RPMI8226 (cell line): Measurements from ENCODE around the gene C1QTNF1.

Experiments used
- DNase-seq: peaks from one replicate; pipeline ENCODE4 v3.0.0-alpha.2; 2015

The C1QTNF1 gene, protein sequence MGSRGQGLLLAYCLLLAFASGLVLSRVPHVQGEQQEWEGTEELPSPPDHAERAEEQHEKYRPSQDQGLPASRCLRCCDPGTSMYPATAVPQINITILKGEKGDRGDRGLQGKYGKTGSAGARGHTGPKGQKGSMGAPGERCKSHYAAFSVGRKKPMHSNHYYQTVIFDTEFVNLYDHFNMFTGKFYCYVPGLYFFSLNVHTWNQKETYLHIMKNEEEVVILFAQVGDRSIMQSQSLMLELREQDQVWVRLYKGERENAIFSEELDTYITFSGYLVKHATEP

DNA sequence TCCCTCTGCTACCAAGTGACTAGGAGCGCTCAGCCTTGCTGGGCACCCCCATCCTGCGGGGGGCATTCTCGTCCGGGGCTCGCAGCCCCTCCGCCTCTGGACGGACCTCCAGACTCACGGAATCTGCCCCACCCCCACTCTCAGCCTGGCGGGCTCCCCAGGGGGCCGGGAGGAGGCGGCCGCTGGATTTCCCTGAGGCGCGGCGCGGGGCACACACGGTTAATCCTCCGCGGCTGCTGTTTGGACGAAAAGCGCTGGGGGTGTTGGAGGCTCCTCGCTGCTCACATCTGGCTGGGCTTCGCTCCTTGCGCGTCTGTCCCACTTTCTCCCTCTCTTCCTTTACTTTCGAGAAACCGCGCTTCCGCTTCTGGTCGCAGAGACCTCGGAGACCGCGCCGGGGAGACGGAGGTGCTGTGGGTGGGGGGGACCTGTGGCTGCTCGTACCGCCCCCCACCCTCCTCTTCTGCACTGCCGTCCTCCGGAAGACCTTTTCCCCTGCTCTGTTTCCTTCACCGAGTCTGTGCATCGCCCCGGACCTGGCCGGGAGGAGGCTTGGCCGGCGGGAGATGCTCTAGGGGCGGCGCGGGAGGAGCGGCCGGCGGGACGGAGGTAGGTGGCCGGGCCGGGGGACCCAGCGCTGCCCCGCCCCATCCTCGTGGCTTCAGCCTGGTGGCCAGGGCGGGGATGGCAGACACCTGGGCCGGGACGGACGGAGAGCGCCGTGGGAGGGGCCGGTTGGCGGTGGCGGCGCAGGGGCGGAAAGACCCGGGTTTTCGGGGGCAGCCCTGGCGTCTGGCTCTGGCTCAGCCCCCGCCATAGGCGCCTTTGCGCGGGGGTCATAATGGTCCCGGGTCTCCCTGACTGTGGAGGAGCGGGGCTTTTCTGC, at the start of gene C1QTNF1:
TSS of gene C1QTNF1 (plus strand) at position 284 of the 886 bp plus-strand sequence. CDS start 19,800 bp downstream, outside the sequence.
- peak; percentile 67 for DNase-seq

DNA sequence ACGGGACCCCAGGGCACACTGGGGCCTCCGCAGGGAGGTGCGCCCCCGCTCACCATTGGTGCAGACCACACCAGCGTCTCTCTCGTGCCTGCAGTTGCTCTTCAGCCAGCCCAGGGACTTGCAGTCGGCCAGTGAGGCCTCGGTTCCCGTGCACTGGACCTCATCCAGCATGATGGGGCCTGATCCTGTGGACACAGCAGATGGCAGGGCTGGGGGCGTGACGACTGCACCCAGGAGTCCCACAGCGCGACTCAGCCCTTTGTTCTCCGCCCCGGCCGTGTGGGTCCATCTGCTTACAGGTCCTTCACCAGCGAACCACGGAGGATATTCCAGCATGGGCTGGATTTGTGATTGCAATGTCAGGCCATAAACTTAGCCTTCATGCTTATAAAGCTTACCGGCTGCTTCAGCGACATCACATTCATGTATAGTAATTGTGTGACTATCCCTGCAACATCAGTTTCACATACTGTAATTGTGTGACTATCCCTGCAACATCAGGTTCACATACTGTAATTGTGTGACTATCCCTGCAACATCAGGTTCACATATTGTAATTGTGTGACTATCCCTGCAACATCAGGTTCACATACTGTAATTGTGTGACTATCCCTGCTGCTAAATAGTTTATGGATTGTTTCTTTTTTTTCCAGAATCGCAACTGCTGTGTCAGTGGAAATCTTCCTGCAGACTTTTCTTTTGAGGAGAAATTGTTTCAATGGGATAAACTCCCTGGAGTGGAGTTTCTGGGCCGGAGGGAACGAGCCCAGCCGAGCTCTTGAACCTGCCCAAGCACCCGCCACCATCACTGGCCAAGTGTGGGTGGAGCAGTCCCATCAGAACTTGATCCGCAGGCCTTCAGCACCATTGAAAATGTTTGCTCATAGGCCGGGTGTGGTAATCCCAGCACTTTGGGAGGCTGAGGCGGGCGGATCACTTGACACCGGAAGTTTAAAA, 49.1 kb upstream of the C1QTNF1 start:
- peak; percentile 29 for DNase-seq

DNA sequence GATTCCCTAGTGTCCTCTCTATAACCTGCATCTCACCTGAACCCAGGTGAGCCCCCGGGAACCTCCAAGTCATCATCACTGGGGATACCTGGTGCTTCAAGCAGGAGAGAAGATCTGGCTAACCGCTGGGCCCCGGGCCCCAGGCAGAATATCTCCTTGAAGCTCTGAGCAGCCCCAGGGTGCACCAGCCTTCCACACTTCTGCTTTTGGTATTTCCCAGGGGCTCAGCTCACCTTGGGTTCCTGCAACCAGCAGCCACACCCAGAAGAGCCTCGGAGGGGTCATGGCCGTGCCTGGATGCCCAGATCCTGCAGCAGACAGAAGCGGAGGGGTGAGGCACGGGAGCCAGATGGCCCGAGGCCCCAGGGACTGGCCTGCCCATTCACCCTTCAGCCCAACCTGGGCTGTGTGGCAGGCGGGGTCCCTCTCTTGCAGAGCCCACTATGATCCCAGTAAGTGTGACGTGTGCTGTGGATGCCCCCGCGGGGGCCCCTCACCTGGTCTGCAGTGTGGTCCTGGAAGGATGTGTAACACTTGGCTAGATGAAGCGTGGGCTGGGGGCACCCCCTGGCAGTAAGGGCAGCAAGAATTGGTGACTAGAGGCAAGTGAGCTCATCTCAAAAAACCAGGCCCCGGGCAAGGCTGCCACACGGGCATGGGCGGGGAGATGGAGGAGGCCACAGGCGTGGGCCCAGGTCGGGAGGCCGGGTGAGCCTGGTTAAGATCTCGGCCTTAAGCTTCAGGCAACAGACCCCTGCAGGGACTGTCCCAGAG, 46.9 kb upstream of the C1QTNF1 start:
- peak; percentile 26 for DNase-seq

DNA sequence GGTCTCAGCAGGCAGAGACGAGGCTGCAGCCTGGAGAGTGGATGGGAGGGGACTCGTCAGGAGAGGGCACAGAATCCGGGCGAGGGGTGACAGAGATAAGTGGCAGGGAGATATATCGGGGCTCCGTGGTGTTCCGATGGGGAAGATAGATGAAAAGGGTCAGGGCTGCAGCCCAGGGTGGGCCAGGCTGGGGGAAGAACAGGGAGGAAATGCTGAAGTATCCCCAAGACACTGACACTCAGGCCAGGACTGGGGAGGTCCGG, 46.4 kb upstream of the C1QTNF1 start:
- no peak for DNase-seq

DNA sequence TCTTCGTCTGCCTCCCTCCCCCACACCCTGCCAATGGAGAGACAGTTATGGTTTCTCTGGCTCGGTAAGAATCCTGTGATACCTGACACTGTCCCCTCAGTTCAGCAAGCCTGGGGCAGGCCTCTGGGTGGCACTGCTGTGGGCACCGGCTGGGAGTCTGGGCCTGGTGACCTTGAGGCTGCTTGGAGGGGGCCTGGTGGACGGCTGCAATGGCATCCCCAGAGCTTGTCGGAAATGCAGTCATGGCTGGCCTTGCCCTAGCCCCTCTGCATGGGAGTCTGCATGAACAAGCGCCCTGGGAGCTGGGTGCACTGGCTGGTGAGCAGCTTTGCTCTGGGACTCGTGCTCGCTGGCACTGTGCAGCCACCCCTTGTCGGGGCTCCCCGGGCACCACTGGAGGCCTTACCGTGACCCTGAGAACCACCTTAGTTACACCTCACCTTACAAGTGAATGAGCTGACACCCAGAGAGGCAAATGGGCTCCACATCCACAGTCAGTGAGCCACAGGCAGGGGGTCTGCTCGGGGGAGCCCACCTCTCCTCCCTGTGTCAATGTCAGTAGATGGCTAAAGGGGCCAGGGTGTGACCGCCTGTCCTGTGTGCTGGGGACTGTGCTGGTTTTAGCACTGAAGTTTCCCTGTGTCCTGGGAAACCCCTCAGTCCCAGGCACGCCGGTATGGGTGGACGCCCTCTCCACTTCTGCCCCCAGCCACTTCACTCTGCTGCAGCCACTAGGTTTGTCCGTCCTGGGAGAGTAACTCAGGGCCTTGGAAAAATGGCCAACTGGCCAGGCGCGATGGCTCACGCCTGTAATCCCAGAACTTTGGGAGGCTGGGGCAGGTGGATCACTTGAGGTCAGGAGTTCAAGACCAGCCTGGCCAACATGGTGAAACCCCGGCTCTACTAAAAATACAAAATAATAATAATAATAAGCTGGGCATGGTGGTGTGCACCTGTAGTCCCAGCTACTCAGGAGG, 45.7 kb upstream of the C1QTNF1 start:
- no peak for DNase-seq

DNA sequence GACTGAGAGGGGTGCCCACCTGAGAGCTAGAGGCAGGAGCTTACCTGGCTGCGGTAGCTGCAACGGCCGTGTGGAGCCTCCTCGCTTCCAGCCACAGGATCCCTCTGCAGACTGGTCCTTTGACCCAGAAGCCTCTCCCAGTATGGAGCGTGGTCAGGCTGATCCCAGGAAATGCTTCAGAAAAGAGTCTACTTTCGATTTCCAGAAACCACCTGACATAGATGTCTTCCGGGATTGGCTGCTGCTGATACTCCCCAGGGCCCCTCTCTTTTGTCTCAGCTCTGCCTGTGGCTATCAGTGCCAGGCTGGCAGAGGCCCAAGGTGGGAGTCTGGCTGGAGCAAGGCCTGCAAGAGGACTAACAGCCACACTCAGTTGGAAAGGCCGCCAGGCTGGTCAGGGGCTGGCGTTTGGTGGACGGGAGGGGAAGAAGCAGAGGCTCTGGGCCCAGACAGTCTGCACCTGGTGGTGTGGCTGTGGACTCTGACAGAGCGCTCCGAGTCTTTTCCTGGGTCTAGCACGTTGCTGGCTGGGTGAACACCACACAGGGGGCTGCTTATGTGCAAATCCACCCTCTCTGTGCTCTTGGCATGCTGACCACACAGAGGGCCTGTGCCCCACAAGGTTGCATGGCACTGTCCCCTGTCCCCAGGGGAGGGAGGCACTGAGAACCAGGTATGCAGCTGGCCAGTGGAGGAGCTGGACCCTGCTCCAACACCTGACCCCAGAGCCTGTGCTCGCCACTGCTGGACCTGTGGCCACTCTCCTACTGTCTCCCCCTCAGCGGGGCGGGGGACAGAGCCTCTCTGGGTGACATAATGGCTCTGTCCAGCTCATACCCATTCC, 44.0 kb upstream of the C1QTNF1 start, which contains the start of gene LGALS3BP:
TSS of gene LGALS3BP (minus strand) at position 144 of the 844 bp plus-strand sequence. CDS start 2,732 bp downstream, outside the sequence.
- DNase-seq, result no peak

DNA sequence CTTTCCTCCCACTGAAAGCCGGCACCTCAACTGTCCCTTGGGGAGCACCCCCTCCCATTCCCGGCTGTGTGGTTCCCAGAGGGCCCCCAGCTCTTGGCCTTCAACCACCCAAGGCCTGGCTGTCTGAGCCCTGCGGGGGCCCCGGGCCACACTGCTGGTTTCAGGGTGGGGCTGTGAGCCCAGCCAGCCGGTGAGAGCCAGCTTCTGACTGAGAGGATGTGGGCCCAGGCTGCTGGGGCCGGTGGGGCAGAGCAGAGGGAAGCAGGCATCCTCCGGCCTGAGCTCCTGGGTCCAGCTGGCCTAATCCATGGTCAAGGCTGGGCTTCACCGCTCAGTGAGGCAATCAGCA, 43.4 kb upstream of the C1QTNF1 start:
- no peak for DNase-seq

DNA sequence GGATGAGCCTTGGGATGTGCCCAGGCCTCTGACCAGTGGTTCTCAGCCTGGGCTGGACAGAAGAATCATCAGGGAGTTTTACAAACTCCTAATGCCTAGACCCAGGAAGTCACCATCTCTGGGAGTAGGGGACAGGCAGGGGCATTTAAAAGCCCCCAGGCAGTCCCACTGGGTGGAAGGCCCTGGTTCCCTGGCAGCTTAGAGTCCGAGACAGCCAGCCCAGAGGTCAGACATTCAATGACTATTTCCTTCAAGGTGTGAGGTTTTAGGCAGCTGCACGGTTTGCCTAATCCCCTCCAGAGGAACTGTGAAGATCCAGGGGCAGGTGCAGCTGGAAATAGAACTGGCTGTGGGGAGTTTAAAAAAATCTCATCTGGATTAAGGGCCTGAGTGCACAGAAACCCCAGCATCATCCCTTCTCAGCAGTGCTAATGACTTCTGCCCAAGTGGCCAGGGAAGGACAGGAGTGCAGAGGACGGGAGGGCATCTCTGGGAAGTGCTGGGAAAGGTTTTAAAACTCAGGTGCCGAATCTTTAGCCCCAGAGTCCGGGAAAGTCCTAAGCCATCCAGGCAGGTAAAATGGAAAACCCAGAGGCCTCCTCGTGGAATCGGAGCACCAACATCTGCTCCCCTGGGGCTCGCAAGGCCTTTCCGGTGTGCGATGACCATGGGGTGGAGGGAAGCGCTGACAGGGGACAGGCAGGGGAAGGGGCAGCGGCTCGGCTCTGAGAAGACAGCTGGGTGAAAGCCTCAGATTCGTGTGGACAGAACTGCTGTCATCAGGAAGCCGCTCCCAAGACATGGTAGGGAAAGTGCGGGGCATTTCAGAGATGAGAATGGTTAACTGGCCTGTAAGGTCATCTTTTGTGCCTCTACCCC, 42.7 kb upstream of the C1QTNF1 start:
- no peak for DNase-seq

DNA sequence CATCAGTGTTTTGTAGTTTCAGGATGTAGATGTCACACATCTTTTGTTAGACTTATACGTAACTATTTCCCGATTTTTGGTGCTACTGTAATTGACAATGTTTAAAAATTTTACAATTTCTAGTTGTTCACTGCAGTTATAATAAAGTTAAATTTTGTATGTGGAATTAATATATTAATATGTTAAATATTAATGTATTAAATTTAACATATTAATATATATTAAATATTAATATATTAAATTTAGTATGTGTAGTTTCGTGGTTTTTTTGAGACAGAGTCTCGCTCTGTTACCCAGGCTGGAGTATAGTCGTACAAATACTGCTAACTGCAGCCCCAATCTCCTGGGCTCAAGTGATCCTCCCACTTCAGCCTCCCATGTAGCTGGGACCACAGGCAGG, 38.6 kb upstream of the C1QTNF1 start:
- no peak for DNase-seq

DNA sequence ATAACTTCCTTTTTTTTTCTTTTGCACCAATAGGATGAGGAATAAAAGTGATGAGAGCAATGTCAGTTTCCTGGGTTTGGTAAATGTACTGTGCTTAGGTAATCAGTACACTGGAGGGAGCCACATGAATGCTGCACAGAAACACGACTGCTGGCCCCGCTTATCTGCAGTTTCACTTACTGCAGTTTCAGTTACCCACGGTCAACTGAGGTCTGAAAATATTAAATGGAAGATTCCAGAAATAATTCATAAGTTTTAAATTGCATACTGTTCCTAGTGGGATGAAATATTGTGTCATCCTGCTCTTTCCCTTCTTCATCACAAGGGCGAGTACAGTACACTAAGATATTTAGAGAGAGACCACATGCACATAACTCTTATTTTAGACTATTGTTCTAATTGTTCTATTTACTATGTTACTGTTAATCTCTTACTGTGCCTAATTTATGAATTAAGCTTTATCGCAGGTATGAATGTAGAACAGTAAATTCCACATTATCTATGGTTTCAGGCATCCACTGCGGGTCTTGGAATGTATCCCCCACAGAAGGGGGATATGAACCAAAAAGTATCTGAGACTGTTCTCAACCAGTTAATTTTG, 37.8 kb upstream of the C1QTNF1 start:
- peak; percentile 78 for DNase-seq

DNA sequence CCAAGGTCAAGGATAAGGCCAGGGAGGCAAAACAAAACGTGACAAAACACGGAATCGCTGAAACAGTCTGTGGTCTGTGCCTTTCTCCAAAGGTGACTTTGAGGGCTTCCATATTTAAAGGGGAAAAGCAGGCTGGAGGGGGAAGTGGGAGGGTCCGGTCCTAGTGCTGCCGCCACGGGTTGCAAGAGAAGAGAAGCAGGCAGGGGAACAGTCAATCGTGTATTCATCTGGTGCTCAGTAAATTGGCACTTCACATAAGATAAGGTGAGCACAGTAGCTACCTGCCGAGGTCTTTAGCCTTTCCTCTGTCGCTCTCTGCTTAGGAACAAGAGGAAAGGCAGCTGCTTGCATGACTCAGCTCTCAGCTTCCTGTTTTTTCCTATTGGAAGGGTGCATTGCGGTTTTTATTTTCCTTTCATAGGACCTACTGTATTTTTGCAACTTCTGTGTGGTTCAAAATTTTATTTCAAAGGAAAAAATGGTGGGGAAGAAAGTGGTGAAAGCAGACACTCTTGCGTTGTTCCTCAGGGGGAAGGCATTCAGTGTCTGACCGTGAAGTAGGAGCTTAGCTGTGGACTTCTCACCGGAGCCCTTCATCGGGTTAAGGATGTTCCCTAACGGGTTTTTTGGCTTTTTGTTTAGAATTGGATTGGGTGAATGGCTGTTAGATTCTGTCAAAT, 37.2 kb upstream of the C1QTNF1 start:
- DNase-seq, result peak; percentile 58

DNA sequence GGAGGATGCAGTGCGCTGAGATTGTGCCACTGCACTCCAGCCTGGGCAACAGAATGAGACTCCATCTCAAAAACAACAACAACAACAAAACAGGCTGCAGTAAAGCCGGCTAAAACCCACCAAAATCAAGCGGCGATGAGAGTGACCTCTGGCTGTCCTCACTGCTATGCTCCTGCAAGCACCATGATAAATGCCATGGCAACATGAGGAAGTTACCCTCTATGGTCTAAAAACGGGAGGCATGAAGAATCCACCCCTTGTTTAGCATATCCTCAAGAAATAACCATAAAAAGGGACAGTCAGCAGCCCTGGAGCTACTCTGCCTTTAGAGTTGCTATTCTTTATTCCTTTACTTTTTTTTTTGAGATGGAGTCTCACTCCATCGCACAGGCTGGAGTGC, 35.8 kb upstream of the C1QTNF1 start:
- no peak for DNase-seq

DNA sequence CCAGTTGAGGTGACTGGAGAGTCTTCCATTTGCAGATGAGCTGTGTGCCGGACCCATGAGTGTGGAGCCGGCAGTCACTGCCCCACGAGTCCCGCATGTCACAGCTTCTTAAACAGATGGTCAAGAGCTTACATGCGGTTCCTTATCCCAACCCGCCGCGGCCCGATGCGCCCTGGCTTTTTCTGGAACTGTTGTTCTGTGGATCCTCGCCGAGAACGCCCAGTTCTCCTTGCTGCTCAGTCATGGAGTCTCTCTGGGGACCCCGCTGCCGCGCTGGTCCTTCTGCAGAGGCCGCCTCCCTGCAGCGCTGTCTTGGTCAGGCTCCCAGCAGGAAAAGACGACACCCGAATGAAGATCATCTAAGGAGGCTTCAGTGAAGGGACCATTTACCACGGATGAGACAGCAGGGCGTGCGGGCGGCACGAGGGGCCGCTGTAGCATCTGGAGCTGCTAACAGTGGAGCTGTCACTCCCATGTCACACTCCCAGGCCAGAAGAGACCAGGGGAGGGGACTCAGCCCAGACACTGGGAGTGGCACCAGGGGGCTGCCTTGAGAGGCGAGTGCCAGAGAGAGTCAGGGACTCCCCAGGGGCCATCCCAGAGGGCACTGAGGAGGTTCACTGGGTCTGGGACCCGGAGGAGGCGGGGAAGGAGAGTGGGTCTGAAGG, 33.5 kb upstream of the C1QTNF1 start:
- DNase-seq, result no peak

DNA sequence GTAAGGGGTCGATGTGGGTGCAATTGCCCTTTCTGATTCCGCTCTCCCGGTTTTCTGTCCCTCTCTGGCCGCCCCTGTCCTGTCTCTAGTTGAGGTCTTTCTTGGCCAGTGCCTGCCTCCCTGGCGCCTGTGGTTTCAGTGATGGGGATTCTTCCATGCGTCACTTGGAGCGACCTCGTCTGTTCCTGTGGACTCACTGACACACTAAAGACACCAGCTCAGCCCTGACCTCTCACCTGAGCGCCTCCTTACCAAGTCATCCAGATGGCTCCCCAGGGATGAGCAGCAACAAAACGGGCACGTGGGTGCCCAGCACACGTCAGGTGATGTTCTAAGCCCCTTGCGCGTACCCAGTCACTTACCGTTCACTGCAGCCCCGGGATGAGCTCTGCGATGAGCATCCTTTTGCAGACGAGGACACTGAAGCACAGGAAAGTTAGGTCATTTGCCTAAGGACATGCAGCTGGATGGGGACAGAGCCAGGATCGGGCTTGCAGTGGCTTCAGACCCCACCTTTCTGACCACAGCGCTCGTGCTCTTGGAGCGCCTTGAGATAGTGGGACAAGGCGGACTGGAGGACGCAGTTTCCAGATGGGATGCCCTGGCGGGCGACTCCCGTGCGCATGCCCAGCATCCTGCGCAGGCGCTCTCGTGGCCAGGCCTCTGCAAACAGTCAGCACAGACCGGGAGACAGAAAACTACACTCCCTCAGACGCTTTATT, 32.8 kb upstream of the C1QTNF1 start:
- no peak for DNase-seq

DNA sequence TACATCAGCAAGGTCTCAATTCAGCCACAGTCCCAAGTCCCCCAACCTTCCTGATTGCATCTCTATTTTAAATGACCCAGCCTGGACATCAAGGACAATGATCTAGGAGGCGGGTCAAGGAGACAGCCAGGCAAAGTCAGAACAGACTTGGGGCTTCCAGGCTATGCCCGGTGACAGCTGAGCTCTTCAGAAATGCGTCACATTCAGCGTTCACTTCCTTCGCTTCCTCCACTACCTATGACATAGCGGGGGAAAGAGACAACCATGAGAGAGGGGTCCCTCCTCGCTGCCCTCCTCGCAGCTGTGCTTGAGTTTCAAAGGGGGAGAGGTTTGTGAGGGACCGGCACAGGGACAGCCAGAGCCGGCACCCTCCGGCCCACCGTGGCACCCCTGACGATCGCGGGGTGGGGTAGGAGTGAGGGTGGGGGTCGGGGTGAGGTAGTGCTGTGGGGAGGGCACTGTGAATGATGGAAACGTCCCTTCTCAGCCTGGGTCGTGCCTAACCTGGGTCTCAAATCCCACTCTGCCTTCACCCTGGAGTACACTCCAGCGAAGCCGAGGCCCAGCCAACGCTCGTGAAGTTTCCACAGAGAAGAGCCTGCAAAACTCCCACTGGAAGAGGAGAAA, 31.9 kb upstream of the C1QTNF1 start:
- no peak for DNase-seq

DNA sequence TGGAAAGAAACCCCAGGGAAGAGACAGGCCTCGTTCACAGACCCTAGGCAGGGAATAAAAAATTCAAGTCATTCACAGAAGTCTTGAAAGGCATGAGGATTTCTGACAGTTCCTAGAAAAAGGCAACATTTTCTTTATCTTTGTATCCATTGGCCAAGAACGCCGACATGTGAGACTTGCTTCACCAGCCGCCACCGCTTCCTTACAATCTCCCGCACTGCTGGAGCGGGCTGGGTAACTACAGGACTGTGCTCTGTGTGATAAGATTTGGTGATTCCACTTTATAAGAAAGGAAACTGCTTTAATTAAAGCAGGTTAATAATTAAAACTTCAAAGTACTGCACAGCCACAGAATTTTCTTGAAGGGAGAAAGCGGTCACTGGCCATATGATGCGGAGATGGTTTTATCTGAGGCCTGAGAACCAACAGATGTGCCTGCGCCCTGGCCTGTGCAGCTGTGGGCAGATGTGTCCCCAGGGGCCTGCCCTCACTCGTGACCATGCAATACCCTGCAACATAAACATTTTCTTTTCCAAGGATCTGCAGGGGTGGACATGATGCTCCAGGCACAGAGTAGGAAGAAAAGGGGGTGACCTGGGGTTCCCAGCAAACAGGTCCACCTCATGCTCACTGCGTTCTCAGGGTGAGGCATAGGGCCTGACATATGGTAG, 31.3 kb upstream of the C1QTNF1 start:
- DNase-seq, result no peak
